Caco-2 (cell line): ENCODE measurements around the gene CLIP1. TPM values are rescaled to one million over a fixed set of nuclear protein-coding genes. Genes with fewer than 3 reads are reported as not detected.
"Not testable (repeated sequence)": the region's sequence is repeated elsewhere in the genome, so short reads cannot be mapped to it uniquely, and the experiment has no call there.

ENCODE experiments used
- BruUV-seq: library from RNA; stranded (reverse); fragments of 400-500 nt; replicated peaks from 2 replicates; lab custom pipeline; 2021; lab: Mats Ljungman, UMichigan
- CTCF ChIA-PET: fragments of 300-600 bp; sonication (Branson Sonifier 250); formaldehyde crosslinking; loops from one replicate; lab custom pipeline; 2022; ENCODE audit warnings: antibody characterized with exemption; lab: Charles Lee
- POLR2A ChIA-PET: fragments of 300-600 bp; sonication (Branson Sonifier 250); formaldehyde crosslinking; loops from one replicate; lab custom pipeline; 2022; ENCODE audit warnings: antibody characterized with exemption; lab: Charles Lee
- DNase-seq, 2 experiments: peaks; one replicate each; pipeline versions ENCODE4 v3.0.0 to v3.0.0-alpha.2; 2020 to 2022
- H3K27me3 ChIP-seq: replicated peaks from 2 replicates; pipeline ENCODE4 v1.6.0; 2011; ENCODE audit warnings: low read length; ENCODE audit not compliant: control insufficient read depth, insufficient read depth
- H3K36me3 ChIP-seq: 2 replicates; pipeline ENCODE4 v1.5.1; 2011; ENCODE audit warnings: low read length; ENCODE audit not compliant: control insufficient read depth, insufficient read depth
- H3K4me1 ChIP-seq: fragments of 250-450 bp; sonication (Bioruptor Pico); 2 replicates; pipeline ENCODE4 v1.5.1; 2020; ENCODE audit warnings: mild to moderate bottlenecking
- H3K4me3 ChIP-seq: 2 replicates; pipeline ENCODE4 v1.5.1; 2011; ENCODE audit warnings: low read depth, mild to moderate bottlenecking, control low read depth, low read length
- H3K9me3 ChIP-seq: fragments of 250-450 bp; sonication (Bioruptor Pico); 2 replicates; pipeline ENCODE4 v1.5.1; 2020; ENCODE audit warnings: mild to moderate bottlenecking, moderate library complexity
- H3K27ac Mint-ChIP-seq: one replicate; pipeline ENCODE4 v1.8.0; 2022; ENCODE audit warnings: mixed read lengths; ENCODE audit not compliant: unreplicated experiment
- H3K27me3 Mint-ChIP-seq: one replicate; pipeline ENCODE4 v1.8.0; 2022; ENCODE audit warnings: mixed read lengths; ENCODE audit not compliant: insufficient read depth, unreplicated experiment
- H3K36me3 Mint-ChIP-seq: one replicate; pipeline ENCODE4 v1.8.0; 2022; ENCODE audit warnings: mild to moderate bottlenecking, mixed read lengths; ENCODE audit not compliant: insufficient read depth, unreplicated experiment
- H3K4me1 Mint-ChIP-seq: one replicate; pipeline ENCODE4 v1.8.0; 2022; ENCODE audit warnings: low read depth, mixed read lengths; ENCODE audit not compliant: unreplicated experiment
- H3K4me3 Mint-ChIP-seq: one replicate; pipeline ENCODE4 v1.8.0; 2022; ENCODE audit warnings: mild to moderate bottlenecking, moderate library complexity, mixed read lengths; ENCODE audit not compliant: unreplicated experiment
- H3K9me3 Mint-ChIP-seq: one replicate; pipeline ENCODE4 v1.8.0; 2022; ENCODE audit warnings: mixed read lengths; ENCODE audit not compliant: unreplicated experiment
- CTCF ChIP-seq, 2 experiments: fragments of 200-600 bp in 1 of 2; IDR thresholded peaks; 1 replicate in 1 of 2; 2 replicates in 1 of 2; pipeline versions ENCODE4 v1.5.1 to v1.8.0; 2011 to 2022; ENCODE audit warnings: antibody characterized with exemption in 1 of 2, control low read depth in 1 of 2, inconsistent platforms in 1 of 2, low read depth in 1 of 2, low read length in 1 of 2, mild to moderate bottlenecking in 1 of 2, moderate library complexity in 1 of 2; ENCODE audit not compliant: insufficient read depth in 1 of 2, severe bottlenecking in 1 of 2, unreplicated experiment in 1 of 2
- intact Hi-C: fragments of 100-400 bp; cut with micrococcal nuclease; formaldehyde crosslinking; loops from one replicate; pipeline ENCODE4 v1.10.0; 2022; ENCODE audit not compliant: unreplicated experiment
- total RNA-seq: library from RNA; stranded (reverse); gene quantifications from 2 replicates; pipeline ENCODE4 v1.2.3, GENCODE V29; 2022

The CLIP1 gene
- total RNA-seq, 1 experiment from 2014 or later = 85.0 TPM

- intact Hi-C loops = loop anchor here (1.0 kb wide), 1 partner anchor 40 kb away; the partner anchor contains the start of gene DIABLO
- peak overlapping the region; percentile 83 for H3K4me3 Mint-ChIP-seq
- no peaks in the 10 kb centered on the region for H3K27me3 Mint-ChIP-seq
- peak overlapping the region; percentile 96 for H3K27ac Mint-ChIP-seq
- no peak for TF ChIP-seq CTCF (IDR thresholded peaks at IDR 0.05; ENCODE audit: insufficient read depth in 1 of 2, low read depth in 1 of 2, low read length in 1 of 2, severe bottlenecking in 1 of 2, unreplicated experiment in 1 of 2)
- Histone ChIP-seq H3K9me3 (no peaks in the 10 kb centered on the region), H3K27me3 (no peaks in the 10 kb centered on the region), H3K4me1 (no peaks in the 10 kb centered on the region), H3K36me3 (peaks cover 2% of the 10 kb centered on the region; the same call in 1 of the 2 replicates), H3K4me3 (peak overlapping the region; percentile 65)
- CTCF ChIA-PET = no interaction called here
- DNase-seq = peak; percentile 58
- H3K4me1 Mint-ChIP-seq = no peaks in the 10 kb centered on the region
- H3K36me3 Mint-ChIP-seq = peaks cover 40% of the 10 kb centered on the region
- TSS peak; percentile 67 for BruUV-seq
- POLR2A ChIA-PET = interaction anchor here (1.0 kb wide), 1 partner anchor 133 kb away, joined by 4 read pairs; no protein-coding TSS in a partner anchor
- H3K9me3 Mint-ChIP-seq = no peaks in the 10 kb centered on the region
Measured at GRCh38 chr12:122265886-122266229, 156.6 kb downstream of the CLIP1 start.

- POLR2A ChIA-PET = interaction anchor here (1.0 kb wide), 1 partner anchor 134 kb away, joined by 4 read pairs; no protein-coding TSS in a partner anchor
Measured at GRCh38 chr12:122265476-122265875, 157.0 kb downstream of the CLIP1 start.

GRCh38 chr12:122260735-122261134, 161.7 kb downstream of the CLIP1 start:
- POLR2A ChIA-PET, H3K36me3 ChIP-seq, H3K4me1 Mint-ChIP-seq, CTCF ChIA-PET, intact Hi-C loops, H3K27me3 ChIP-seq, DNase-seq, H3K27ac Mint-ChIP-seq, H3K27me3 Mint-ChIP-seq, H3K9me3 ChIP-seq, BruUV-seq, H3K4me1 ChIP-seq, H3K9me3 Mint-ChIP-seq, H3K4me3 ChIP-seq, H3K4me3 Mint-ChIP-seq: not testable (repeated sequence)
- peaks cover 60% of the 10 kb centered on the region for H3K36me3 Mint-ChIP-seq

More at GRCh38 chr12:122265476-122265875, 157.0 kb downstream of the CLIP1 start:
- Histone ChIP-seq H3K4me1 (no peaks in the 10 kb centered on the region), H3K4me3 (peak overlapping the region; percentile 65), H3K27me3 (no peaks in the 10 kb centered on the region), H3K9me3 (no peaks in the 10 kb centered on the region), H3K36me3 (peaks cover 2% of the 10 kb centered on the region; the same call in 1 of the 2 replicates)
- intact Hi-C loops = no loop called here
- no peak for DNase-seq
- no TSS peak for BruUV-seq
- TF ChIP-seq CTCF (IDR thresholded peaks at IDR 0.05; ENCODE audit: insufficient read depth in 1 of 2, low read depth in 1 of 2, low read length in 1 of 2, severe bottlenecking in 1 of 2, unreplicated experiment in 1 of 2) = no peak
- Mint-ChIP-seq H3K36me3 (peaks cover 37% of the 10 kb centered on the region), H3K27me3 (no peaks in the 10 kb centered on the region), H3K4me1 (no peaks in the 10 kb centered on the region), H3K4me3 (peak overlapping the region; percentile 83), H3K27ac (peak overlapping the region; percentile 96), H3K9me3 (no peaks in the 10 kb centered on the region)
- CTCF ChIA-PET = no interaction called here

GRCh38 chr12:122258939-122259338, 163.5 kb downstream of the CLIP1 start:
- H3K9me3 Mint-ChIP-seq, H3K4me1 Mint-ChIP-seq, H3K27me3 Mint-ChIP-seq, DNase-seq, intact Hi-C loops, H3K27me3 ChIP-seq, POLR2A ChIA-PET, H3K4me1 ChIP-seq, H3K9me3 ChIP-seq, H3K4me3 Mint-ChIP-seq, CTCF ChIA-PET, H3K27ac Mint-ChIP-seq, H3K4me3 ChIP-seq, BruUV-seq, H3K36me3 ChIP-seq: not testable (repeated sequence)
- H3K36me3 Mint-ChIP-seq = peaks cover 57% of the 10 kb centered on the region

- H3K27me3 ChIP-seq, CTCF ChIA-PET, H3K9me3 Mint-ChIP-seq, DNase-seq, BruUV-seq, H3K27ac Mint-ChIP-seq, H3K4me1 Mint-ChIP-seq, H3K36me3 ChIP-seq, H3K27me3 Mint-ChIP-seq, H3K4me3 ChIP-seq, H3K9me3 ChIP-seq, POLR2A ChIA-PET, intact Hi-C loops, H3K4me1 ChIP-seq, H3K4me3 Mint-ChIP-seq: not testable (repeated sequence)
- peaks cover 57% of the 10 kb centered on the region for H3K36me3 Mint-ChIP-seq
Measured at GRCh38 chr12:122258462-122258861, 164.0 kb downstream of the CLIP1 start.
